Caco-2 (cell line): ENCODE results near the gene IRAK3. TPM values are rescaled to one million over a fixed set of nuclear protein-coding genes. Genes with fewer than 3 reads are reported as not detected.
A peak's percentile ranks its signal among the peaks of the same experiment; 100 is the strongest.

Source experiments
- BruUV-seq: library from RNA; stranded (reverse); fragments of 400-500 nt; replicated peaks from 2 replicates; lab custom pipeline; 2021; lab: Mats Ljungman, UMichigan
- CTCF ChIA-PET: fragments of 300-600 bp; sonication (Branson Sonifier 250); formaldehyde crosslinking; loops from one replicate; lab custom pipeline; 2022; ENCODE audit warnings: antibody characterized with exemption; lab: Charles Lee
- POLR2A ChIA-PET: fragments of 300-600 bp; sonication (Branson Sonifier 250); formaldehyde crosslinking; loops from one replicate; lab custom pipeline; 2022; ENCODE audit warnings: antibody characterized with exemption; lab: Charles Lee
- DNase-seq, 2 experiments: peaks; one replicate each; pipeline versions ENCODE4 v3.0.0 to v3.0.0-alpha.2; 2020 to 2022
- H3K27me3 ChIP-seq: replicated peaks from 2 replicates; pipeline ENCODE4 v1.6.0; 2011; ENCODE audit warnings: low read length; ENCODE audit not compliant: control insufficient read depth, insufficient read depth
- H3K36me3 ChIP-seq: 2 replicates; pipeline ENCODE4 v1.5.1; 2011; ENCODE audit warnings: low read length; ENCODE audit not compliant: control insufficient read depth, insufficient read depth
- H3K4me1 ChIP-seq: fragments of 250-450 bp; sonication (Bioruptor Pico); 2 replicates; pipeline ENCODE4 v1.5.1; 2020; ENCODE audit warnings: mild to moderate bottlenecking
- H3K4me3 ChIP-seq: 2 replicates; pipeline ENCODE4 v1.5.1; 2011; ENCODE audit warnings: low read depth, mild to moderate bottlenecking, control low read depth, low read length
- H3K9me3 ChIP-seq: fragments of 250-450 bp; sonication (Bioruptor Pico); 2 replicates; pipeline ENCODE4 v1.5.1; 2020; ENCODE audit warnings: mild to moderate bottlenecking, moderate library complexity
- H3K27ac Mint-ChIP-seq: one replicate; pipeline ENCODE4 v1.8.0; 2022; ENCODE audit warnings: mixed read lengths; ENCODE audit not compliant: unreplicated experiment
- H3K27me3 Mint-ChIP-seq: one replicate; pipeline ENCODE4 v1.8.0; 2022; ENCODE audit warnings: mixed read lengths; ENCODE audit not compliant: insufficient read depth, unreplicated experiment
- H3K36me3 Mint-ChIP-seq: one replicate; pipeline ENCODE4 v1.8.0; 2022; ENCODE audit warnings: mild to moderate bottlenecking, mixed read lengths; ENCODE audit not compliant: insufficient read depth, unreplicated experiment
- H3K4me1 Mint-ChIP-seq: one replicate; pipeline ENCODE4 v1.8.0; 2022; ENCODE audit warnings: low read depth, mixed read lengths; ENCODE audit not compliant: unreplicated experiment
- H3K4me3 Mint-ChIP-seq: one replicate; pipeline ENCODE4 v1.8.0; 2022; ENCODE audit warnings: mild to moderate bottlenecking, moderate library complexity, mixed read lengths; ENCODE audit not compliant: unreplicated experiment
- H3K9me3 Mint-ChIP-seq: one replicate; pipeline ENCODE4 v1.8.0; 2022; ENCODE audit warnings: mixed read lengths; ENCODE audit not compliant: unreplicated experiment
- intact Hi-C: fragments of 100-400 bp; cut with micrococcal nuclease; formaldehyde crosslinking; loops from one replicate; pipeline ENCODE4 v1.10.0; 2022; ENCODE audit not compliant: unreplicated experiment
- total RNA-seq: library from RNA; stranded (reverse); gene quantifications from 2 replicates; pipeline ENCODE4 v1.2.3, GENCODE V29; 2022
- TF ChIP-seq, protein P1 (sequence below), 2 experiments: fragments of 200-600 bp in 1 of 2; IDR thresholded peaks; 1 replicate in 1 of 2; 2 replicates in 1 of 2; pipeline versions ENCODE4 v1.5.1 to v1.8.0; 2011 to 2022; ENCODE audit warnings: antibody characterized with exemption in 1 of 2, control low read depth in 1 of 2, inconsistent platforms in 1 of 2, low read depth in 1 of 2, low read length in 1 of 2, mild to moderate bottlenecking in 1 of 2, moderate library complexity in 1 of 2; ENCODE audit not compliant: insufficient read depth in 1 of 2, severe bottlenecking in 1 of 2, unreplicated experiment in 1 of 2

Gene IRAK3
- total RNA-seq, 1 experiment from 2014 or later = not detected

GRCh38 chr12:66143868-66144267 lies 45.1 kb upstream of the IRAK3 start:
- intact Hi-C loops = loop anchor here (2.0 to 10.0 kb wide), 2 partner anchors 265 to 551 kb away; no protein-coding TSS in a partner anchor
- Mint-ChIP-seq H3K4me1 (no peaks in the 10 kb centered on the region), H3K4me3 (no peak overlapping the region), H3K27ac (no peak overlapping the region), H3K9me3 (peaks cover 23% of the 10 kb centered on the region), H3K36me3 (peaks cover 20% of the 10 kb centered on the region), H3K27me3 (no peaks in the 10 kb centered on the region)
- H3K9me3 ChIP-seq = peaks cover 22% of the 10 kb centered on the region
- H3K36me3 ChIP-seq = peaks cover 1% of the 10 kb centered on the region; the same call in 1 of the 2 replicates
- DNase-seq = no peak
- CTCF ChIA-PET = no interaction called here
- POLR2A ChIA-PET = no interaction called here
- no TSS peak for BruUV-seq
- no peak overlapping the region for H3K4me3 ChIP-seq
- TF ChIP-seq, protein P1, sequence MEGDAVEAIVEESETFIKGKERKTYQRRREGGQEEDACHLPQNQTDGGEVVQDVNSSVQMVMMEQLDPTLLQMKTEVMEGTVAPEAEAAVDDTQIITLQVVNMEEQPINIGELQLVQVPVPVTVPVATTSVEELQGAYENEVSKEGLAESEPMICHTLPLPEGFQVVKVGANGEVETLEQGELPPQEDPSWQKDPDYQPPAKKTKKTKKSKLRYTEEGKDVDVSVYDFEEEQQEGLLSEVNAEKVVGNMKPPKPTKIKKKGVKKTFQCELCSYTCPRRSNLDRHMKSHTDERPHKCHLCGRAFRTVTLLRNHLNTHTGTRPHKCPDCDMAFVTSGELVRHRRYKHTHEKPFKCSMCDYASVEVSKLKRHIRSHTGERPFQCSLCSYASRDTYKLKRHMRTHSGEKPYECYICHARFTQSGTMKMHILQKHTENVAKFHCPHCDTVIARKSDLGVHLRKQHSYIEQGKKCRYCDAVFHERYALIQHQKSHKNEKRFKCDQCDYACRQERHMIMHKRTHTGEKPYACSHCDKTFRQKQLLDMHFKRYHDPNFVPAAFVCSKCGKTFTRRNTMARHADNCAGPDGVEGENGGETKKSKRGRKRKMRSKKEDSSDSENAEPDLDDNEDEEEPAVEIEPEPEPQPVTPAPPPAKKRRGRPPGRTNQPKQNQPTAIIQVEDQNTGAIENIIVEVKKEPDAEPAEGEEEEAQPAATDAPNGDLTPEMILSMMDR (IDR thresholded peaks at IDR 0.05; ENCODE audit: insufficient read depth in 1 of 2, low read depth in 1 of 2, low read length in 1 of 2, severe bottlenecking in 1 of 2, unreplicated experiment in 1 of 2) = no peak
- no peaks in the 10 kb centered on the region for H3K27me3 ChIP-seq
- H3K4me1 ChIP-seq = 0 out of 2 replicates have a peak, but pooled peaks cover 4% of the 10 kb centered on the region

- intact Hi-C loops = loop anchor here (1.0 to 10.0 kb wide), 4 partner anchors 24 to 550 kb away; partner anchors contain the start of gene TMBIM4
- no peaks in the 10 kb centered on the region; the same call in 1 of the 2 replicates for H3K36me3 ChIP-seq
- Mint-ChIP-seq H3K36me3 (peaks cover 11% of the 10 kb centered on the region), H3K27ac (no peak overlapping the region), H3K9me3 (peaks cover 14% of the 10 kb centered on the region), H3K4me3 (no peak overlapping the region), H3K4me1 (no peaks in the 10 kb centered on the region), H3K27me3 (no peaks in the 10 kb centered on the region)
- POLR2A ChIA-PET = interaction anchor here (0.6 to 1.0 kb wide), 2 partner anchors 24 to 219 kb away, joined by 3 to 4 read pairs; no protein-coding TSS in a partner anchor
- peak in 1 of 2 experiments; percentile 60 for DNase-seq
- CTCF ChIA-PET = interaction anchor here (0.6 to 1.4 kb wide), 7 partner anchors 14 to 429 kb away, joined by 3 to 16 read pairs (median 4); partner anchors contain the start of genes HELB, LLPH and TMBIM4
- no peak overlapping the region for H3K4me3 ChIP-seq
- no peaks in the 10 kb centered on the region for H3K27me3 ChIP-seq
- no TSS peak for BruUV-seq
- TF ChIP-seq, protein P1 (IDR thresholded peaks at IDR 0.05; ENCODE audit: insufficient read depth in 1 of 2, low read depth in 1 of 2, low read length in 1 of 2, severe bottlenecking in 1 of 2, unreplicated experiment in 1 of 2) = peak; percentile 60 to 61
- H3K4me1 ChIP-seq = 0 out of 2 replicates have a peak, but pooled peaks cover 4% of the 10 kb centered on the region
- H3K9me3 ChIP-seq = peaks cover 19% of the 10 kb centered on the region
These were observed 43.9 kb upstream of the IRAK3 start for GRCh38 chr12:66144791-66145754.
